HG03354 (cell line): ENCODE measurements around the gene TIAM2.
"Not testable (repeated sequence)": the region's sequence is repeated elsewhere in the genome, so short reads cannot be mapped to it uniquely, and the experiment has no call there.

Experiments used
- ATAC-seq: cut with Tn5 transposase; IDR thresholded peaks from one replicate; pipeline ENCODE4 v1.9.1; 2021; ENCODE audit warnings: mild to moderate bottlenecking; ENCODE audit not compliant: unreplicated experiment, poor library complexity, severe bottlenecking

Gene TIAM2

DNA sequence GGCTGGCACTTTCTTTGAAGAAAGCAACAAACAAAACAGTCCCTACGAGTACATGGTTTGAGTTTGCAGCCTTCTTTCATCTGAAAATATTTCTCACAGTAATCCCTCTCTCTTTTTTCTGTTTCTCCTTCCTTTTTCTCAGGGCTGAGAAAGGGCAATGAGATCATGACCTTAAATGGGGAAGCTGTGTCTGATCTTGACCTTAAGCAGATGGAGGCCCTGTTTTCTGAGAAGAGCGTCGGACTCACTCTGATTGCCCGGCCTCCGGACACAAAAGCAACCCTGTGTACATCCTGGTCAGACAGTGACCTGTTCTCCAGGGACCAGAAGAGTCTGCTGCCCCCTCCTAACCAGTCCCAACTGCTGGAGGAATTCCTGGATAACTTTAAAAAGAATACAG, 188.0 kb downstream of the TIAM2 start:
- no peak for ATAC-seq

DNA sequence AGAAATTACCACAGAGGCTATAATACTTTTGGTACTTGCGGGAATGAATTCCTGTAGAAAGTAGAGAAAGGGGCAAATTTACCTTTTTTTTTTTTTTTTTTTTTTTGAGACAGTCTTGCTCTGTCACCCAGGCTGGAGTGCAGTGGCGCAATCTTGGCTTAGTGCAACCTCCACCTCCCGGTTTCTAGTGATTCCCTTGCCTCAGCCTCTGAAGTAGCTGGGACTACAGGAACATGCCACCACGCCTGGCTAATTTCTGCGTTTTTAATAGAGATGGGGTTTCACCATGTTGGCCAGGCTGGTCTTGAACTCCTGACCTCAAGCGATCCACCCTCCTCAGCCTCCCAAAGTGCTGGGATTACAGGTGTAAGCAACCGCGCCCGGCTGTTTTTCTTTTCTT, 189.9 kb downstream of the TIAM2 start:
- not testable (repeated sequence) for ATAC-seq

DNA sequence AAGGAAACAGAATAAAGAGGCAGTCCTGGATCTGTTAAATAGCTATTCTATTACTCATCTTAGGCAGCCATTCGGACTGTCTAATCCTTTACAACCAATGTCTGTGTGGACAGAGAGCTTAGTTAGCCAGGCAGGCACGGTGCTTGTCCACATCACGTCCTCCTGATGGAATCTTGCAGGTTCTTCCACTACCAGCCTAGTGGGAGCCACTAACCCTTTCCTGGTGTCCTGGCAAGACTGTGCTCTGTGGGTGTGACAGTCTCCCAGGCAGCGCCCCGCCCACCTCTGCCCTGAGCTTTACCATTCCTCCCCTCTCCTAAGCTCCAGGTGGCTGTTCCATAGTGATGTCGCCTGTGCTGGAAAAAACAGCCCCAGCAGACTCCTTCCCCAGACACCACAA, 190.4 kb downstream of the TIAM2 start:
- ATAC-seq: no peak

GRCh38 chr6:155186052-155186658, 191.0 kb downstream of the TIAM2 start:
- no peak for ATAC-seq

DNA sequence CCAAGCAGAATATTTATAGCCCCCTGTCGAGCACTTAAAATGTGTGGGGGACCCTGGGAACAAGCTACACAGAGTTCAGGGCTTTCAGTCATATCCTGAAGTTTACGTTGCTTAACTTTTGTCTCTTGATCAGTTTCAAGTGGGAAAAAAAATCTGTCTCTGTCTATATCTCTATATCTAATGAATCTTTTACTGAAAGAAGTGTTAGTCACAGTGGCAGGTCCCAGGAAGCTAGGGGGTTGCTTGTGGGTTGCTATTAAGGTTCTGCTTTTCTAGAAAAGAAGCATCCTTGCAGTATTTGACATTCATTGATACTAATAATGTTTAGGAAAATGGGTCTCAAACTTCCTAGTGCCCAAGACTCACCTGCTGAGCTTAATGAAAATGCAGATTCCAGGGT, 192.0 kb downstream of the TIAM2 start:
- ATAC-seq: no peak

DNA sequence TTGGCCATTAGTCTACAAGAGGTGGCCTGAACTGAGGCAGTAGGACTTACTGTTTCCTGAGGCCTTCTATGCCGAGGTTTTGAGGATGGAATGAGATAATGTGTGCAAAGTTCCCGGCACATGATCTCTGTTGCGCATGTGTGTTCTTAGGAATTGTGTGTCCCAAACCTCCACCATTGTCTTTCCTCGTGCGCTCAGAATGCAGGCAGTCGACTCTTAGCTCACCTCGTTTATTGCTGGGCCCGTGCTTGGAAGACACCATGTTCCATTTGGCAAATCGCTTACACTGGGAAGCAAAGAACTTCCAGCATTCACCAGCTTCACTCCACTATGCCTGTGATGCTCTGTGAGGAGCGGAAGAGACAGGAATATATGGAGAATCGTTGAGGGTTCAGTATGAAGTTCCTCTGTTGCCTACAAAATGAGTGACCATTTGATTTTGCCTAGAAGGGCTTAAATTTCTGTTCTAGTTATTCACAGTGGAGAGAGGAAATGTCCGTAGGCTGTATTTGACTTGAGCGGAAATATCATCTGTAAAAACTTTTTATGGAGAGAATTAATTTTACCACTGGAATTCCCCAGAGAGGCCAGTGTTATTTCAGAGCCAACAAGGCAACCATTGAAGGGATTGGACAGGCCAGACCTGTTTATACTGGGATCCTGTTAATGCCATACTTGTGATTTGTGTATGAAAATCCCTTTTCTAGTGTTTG, 193.0 kb downstream of the TIAM2 start:
- ATAC-seq: no peak

DNA sequence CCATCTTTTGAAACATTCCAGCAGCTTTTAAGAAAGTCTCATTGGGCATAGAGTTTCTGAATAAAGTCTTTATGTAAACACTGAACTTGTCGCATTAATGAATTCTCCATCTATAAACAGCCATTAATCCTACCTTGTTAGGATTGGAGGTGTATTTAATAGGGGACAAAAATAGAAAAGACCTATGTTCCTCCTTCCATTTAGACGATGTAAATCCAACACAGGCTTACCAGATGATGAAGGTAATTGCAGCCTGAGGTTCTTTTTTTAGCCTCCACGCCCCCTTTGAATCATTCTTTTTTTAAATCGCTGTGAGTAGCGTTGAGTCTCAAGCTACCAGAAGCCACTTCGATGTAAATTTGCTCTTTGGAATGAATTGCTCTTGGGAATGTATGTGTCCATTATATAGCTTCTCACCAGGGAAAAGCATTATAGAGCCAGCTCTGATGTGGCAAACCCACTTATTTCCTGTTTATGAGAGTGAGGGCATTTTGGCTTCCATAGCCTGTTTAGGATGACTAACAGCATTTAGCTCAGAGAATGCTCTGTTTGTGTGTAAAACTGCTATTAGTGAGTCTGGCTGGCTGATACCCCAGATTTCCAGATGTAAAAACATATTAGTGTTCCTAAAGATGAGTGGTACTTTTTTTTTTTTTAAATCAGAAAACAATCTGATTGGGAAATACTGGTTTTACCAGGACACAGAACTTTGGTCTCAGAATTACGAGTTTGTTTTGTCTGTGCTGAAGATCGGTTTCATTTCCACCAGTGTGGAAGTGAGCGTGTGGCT, 193.8 kb downstream of the TIAM2 start:
- ATAC-seq: no peak

DNA sequence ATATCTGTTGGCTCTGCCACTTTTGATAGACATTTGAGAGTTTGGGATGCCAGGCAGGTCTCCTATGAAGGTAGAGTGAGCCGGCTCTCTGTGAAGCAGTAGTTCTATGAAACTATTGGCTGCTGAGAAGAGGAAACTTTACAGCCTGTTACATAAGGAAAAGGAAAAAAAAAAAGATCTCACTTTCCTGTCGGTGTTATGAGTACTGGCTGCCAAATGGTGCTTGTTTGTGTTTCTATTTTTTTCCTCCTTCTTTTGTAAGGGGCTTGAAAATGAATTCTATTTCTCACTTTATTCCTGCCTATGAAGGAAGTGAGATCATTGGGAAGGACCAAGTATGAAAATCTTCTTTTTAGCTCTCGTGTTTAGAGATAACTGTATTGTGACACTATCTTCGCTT, 195.6 kb downstream of the TIAM2 start:
- ATAC-seq: no peak

DNA sequence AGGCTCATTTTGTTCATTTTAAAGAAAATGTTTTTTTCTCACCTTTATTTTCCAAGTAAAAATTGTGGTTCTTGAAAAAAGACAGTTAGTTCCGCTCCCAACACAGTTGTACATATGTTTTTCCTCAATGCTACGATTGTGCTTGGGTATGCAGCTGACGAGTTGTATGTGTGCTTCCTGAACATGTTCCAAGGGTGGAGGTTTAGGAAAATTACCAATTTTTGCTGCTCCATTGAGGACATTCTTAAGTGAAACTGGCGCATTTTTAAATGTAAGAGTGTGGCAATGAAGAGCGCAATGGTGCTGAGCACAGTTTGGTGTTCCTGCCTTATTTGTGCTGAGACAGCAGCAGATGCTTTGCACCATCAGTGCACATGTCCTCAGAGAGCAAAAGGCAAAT, 198.4 kb downstream of the TIAM2 start:
- ATAC-seq: no peak

GRCh38 chr6:155194399-155194798, 199.3 kb downstream of the TIAM2 start:
- no peak for ATAC-seq

DNA sequence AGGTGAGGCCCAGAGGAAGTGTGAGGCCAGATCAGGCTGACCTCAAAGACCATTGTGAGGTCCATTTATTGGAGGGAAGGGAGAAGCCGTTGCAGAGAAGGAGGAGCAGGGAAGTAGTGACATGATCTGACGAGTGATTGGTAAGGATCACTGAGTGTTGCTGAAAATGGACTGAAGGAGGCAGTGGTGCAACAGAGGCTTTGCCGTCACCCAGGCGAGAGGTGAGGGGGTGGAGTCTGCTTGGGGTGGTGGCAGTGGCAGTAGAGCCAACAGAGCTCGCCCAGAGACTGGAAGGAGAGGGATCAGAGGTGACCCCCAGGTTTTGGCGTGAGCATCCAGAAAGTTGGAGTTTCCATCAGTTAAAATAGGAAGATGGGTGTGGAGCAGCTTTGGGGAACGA, 200.8 kb downstream of the TIAM2 start:
- no peak for ATAC-seq

- ATAC-seq: no peak
These were observed 201.8 kb downstream of the TIAM2 start for GRCh38 chr6:155196911-155197310.

GRCh38 chr6:155197932-155198331, 202.8 kb downstream of the TIAM2 start:
- no peak for ATAC-seq

DNA sequence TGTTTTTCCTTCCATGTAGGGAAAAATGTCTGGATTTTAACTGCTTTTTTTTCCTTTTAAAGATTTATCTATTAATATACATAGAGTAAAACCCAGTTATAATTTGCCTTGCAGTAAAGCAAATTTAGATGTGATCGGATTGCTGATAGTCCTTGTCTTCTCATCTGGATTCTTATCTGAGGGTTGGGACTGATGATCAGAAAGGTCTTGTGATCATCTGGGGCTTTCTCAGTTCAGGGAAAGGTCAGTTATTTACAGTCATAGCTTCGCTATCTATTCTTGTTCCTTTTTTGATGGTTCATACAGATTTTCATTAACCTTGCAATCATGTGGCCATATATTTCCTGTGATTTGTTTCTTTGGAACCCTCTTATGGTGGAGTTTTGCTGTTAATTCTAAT, 204.9 kb downstream of the TIAM2 start:
- ATAC-seq: peak; percentile 64

DNA sequence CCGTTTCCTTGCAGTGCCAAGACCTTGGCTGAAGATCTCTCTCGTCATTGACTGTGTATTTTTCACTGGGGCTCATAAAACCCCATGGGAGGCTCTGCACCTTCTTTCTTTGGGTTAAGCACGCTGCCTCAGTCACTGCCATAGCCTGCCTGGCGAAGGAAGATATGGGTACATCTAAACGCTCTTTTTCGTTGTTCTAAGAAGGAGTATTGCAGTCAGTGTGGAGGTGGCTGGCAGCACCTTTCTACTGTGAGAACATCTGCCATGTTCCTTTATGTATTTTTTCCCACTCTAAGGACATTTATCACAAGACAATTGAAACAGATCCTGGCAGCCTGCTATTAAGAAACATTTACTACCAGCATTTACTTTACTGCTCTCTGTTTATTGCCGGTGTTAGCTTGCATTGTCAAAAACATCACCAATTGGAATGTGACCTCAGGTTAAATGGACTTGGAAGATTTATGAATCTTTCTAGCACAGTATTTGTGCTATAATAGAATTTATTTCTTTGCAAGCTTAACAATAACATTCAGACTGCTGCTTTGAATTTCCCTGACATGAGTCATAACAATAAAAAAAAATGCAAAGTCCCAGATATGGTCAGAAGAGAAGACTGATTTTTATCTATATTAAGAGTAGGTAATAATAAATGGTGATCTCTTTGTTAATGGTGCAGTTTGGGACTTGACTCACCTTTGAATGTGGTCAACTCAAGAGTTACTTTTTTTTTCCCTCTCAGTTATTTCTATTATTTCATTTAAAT, 206.5 kb downstream of the TIAM2 start:
- peak; percentile 44 for ATAC-seq

GRCh38 chr6:155207223-155207622, 212.1 kb downstream of the TIAM2 start:
- no peak for ATAC-seq

- ATAC-seq: no peak
These were observed 217.0 kb downstream of the TIAM2 start for GRCh38 chr6:155212106-155212505.

DNA sequence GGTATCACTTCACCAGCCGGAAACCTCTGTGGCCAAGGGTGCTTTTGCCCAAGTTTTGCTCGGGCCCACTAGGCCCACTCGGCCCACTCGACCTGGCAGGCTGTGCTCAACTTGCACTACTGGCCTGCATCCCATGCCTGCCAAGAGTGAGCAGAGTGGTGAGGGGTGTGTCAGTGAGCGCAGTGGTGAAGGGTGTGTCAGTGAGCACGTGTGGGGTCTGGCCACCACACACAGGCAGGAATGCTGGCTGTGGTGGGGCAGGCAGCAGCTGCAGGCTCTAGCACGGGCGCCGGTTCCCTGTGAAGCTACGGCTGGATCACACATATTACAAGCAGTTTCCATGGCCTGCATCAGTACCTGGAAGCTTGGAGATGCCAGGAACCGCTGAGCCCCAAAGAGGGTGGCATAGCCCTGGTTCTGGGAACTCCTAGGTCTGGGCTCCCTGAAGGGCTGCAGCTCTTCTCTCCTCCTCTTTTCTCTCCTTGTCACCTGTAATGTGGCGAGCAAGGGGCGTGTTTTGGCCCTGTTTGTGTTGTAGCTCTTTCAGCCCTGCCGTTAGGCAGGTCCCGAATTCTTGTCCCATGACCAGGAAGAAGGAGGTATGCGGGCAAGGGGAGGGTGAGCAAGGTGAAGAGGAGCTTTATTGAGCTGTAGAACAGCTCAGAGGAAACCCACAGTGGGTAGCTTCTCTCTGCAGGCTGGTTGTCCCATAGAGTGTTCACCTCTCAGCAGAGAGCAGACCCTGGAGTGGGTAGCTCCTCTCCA, 217.7 kb downstream of the TIAM2 start:
- ATAC-seq: no peak

DNA sequence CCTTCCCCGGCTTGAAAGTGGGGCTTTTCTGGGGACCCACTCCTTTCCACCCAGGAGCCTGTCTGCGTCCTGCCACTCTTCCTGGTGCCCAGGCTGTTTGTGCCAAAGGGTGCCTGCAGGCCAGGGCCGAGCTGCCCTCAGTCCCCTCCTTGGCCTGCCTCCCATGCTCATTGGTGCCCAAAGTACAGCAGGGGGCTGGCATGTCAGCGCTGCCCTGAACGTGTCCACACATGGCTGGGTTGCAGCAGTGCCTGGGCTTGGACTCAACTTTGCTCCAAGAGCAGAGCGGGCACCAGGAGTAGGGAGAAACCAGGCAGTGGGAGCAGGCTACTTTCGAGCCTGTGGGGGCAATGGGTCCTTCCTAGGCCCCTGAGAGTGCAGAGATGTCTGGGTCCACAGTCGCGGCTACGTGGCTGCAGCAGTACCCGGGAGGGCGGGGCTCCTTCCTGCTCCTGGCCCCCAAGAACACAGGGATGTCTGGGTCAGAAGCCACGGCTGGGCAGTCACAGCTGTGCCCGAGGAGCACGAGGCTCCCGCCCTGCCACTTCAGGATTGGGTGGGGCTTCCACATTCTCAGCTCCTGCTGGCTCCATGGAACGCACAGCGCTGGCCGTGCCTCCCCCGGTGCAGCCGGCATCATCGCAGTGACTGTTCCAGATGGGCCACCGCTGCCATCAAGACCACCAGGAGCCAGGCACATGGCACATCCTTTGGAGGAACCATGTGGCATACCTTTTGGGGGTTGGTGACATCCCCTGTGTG, 218.7 kb downstream of the TIAM2 start:
- no peak for ATAC-seq
